RCC 7860 (cell line): ENCODE results near the gene PRAF2.
A peak's percentile ranks its signal among the peaks of the same experiment; 100 is the strongest.

Source experiments
- DNase-seq: peaks from one replicate; pipeline ENCODE4 v3.0.0-alpha.2; 2015; ENCODE audit warnings: low spot score
- FAIRE-seq: peaks from 2 replicates; lab custom pipeline; 2012; peaks lifted over from hg19 to GRCh38; lab: Jason Lieb, UNC

The PRAF2 gene, protein sequence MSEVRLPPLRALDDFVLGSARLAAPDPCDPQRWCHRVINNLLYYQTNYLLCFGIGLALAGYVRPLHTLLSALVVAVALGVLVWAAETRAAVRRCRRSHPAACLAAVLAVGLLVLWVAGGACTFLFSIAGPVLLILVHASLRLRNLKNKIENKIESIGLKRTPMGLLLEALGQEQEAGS

DNA sequence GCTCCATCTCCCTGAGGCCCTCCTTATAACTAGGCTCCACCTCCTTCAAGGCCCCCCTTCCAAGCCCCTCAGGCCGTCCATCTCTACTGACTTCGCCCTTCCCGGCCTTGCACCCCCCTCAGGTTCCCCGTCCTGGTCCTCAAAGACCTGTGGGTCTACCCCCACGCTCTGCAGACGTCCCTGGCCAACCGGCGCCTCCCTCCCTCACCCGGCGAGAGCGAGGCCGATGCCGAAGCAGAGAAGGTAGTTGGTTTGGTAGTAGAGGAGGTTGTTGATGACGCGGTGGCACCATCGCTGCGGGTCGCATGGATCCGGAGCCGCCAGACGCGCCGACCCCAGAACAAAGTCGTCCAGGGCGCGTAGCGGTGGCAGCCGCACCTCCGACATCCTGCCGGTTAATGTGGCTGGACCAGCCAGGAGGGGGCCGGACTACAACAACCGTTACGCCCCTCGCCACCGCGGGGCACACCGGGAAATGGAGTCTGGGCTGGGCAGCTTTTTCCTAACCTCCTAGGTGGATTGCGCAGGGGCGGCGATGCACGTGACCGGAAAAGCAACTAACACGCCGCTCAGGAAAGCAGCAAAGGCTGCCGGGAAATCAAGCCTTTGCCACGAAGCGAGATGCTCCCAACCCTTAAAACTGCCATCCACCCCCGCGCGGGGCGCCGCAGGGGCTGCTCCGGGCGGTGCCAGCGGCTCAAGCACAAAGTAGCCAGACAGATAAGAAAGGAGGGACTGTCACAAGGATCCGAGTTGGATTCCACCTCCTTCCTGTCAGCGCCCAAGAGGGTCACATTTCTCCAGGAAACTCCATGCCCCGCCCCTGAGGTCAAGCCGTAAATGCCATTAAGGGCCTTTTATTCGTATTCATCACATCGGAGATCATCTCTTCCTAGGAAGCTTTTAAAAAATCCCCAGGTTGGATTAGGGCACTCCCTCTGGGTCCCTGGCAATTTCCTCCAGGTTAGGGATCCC lies at the start of gene PRAF2:
Gene PRAF2, minus strand, starts transcription at position 402 of the 975 bp plus-strand sequence. Its CDS starts 15 bp downstream, at position 387.
- DNase-seq (peak; percentile 65), FAIRE-seq (peak; percentile 73)

DNA sequence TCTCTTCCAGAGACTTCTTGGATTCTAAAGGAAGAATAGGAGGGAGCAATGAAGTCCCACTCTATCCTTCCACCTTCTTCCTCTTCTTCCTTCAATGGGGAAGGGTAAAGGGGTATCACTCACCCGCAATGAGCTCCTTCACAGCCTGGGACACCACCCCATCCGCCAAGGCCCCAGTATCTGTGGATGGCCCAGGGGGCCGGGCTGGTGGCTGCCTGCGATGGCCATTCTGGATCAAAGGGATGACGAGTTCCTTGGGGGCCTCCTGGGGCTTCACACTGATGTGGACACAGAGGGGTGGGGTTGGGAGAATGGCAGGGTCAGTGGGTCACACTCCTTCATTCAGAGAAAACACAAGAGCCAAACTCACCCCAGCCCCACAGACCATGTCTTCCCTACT lies 48.7 kb upstream of the PRAF2 start:
- DNase-seq (no peak), FAIRE-seq (no peak)

DNA sequence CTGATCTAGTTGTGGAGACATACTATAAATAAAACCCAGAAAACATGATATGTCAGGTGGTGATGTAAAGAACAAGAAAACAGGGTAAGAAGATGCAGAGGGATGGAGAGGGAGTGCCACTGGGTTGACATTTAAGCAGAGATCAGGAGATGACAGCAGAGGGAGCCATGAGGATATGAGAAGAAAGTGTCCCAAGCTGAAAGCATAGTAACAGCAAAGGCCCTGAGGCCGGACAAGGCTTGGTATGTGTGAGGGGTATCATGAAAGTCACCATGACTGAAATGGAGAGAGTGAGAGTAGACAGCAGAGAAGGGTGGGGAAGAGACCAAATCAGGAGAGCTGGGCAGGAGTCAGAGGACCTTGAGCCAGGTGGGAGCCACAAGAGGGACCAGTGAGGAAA lies 46.3 kb upstream of the PRAF2 start:
- no peak for FAIRE-seq
- no peak for DNase-seq

DNA sequence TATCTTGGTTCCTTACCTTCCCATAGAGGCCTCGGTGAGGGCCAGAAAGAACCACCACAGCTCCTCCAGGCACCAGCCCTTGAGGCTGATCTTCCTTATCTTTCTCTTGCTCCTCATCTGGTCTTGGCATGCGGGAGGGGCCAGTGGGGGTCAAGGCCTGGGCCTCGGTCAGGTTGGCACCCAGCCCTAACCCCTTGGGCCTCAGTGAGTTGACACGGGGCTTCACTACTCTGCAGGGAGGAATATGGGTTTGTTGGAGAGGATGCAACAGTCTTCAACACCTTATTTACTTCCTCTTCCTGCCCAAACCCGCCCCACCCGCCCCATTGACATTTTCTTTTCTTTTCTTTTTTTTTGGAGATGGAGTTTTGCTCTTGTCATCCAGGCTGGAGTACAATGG lies 43.8 kb upstream of the PRAF2 start:
- no peak for FAIRE-seq
- no peak for DNase-seq

DNA sequence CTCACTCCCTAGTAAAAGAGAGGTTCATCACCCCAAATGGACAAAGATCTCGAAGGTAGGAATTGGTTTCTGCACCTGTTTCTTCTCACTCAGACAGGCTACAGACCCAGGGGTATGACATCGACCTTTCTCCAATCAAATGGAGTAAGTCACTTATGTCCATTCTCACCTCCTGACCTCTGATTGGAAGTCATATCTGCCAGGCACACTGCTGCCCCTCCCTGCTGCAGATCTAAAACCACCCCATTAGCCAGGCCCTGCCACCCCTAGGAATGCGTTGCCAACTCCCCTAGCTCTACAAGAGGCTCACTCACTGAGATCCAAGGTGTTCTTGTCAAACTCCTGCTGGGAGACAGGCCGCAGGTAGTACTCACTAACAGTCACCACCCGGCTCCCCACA lies 42.9 kb upstream of the PRAF2 start:
- no peak for FAIRE-seq

DNA sequence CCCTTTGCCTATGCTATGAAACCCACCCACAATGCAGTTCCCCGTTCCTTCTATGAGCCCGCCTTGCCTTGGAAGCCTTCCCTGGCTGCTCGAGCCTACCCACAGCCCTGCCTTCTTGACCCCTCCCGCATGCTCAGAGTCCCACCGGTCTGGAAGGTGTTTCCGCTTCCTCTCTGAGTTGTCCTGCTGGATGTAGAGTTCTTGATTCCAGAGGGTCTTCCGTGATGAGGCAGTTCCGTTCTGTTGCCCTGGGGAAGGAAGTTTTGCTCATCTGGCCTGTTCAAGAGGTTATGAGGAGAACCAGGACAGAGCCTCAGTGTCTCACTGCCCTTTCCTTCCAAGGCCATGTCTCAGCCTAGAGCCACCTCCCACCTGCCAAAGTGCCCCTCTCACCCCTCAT lies 42.3 kb upstream of the PRAF2 start:
- FAIRE-seq (no peak), DNase-seq (no peak)

More for the DNA sequence above, 42.9 kb upstream of the PRAF2 start:
- no peak for DNase-seq

DNA sequence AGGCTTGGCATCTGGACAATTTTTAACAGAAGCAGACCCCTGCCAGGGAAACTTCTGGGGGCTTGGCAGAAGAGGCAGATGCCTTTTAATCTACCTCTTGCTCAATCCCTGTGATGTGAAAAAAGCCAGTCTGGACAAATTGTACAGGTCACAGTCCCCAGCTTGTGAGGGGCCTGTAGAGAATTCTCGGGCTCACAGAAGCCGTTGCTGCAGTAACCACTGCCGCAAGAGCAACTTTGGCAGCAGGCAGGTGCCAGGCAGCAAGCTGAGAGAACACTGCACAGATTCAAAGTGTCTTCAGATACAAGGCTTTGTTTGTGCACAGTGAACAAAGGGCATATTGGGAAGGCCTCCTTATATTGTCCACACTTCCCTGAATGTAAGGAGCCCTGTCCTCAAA lies 38.0 kb upstream of the PRAF2 start:
- DNase-seq: no peak
- FAIRE-seq: no peak

DNA sequence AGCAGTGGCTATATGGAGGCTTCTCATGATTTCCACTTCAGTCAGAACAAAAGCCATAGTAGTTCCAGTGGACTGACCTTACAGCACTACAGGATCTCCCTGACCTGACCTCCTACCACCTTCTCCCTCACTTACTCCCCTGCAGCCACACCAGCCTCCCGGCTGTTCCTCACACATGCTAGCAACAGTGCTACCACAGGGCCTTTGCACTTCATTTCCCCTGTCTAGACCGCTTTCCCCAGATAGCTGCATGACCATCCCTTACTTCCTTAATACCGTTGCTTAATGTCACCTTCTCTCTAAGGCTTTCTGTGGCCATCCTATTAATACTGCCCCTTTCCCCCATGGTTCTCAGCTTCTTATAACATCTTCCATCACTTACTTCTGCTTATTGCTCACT lies 36.6 kb upstream of the PRAF2 start:
- FAIRE-seq: no peak

DNA sequence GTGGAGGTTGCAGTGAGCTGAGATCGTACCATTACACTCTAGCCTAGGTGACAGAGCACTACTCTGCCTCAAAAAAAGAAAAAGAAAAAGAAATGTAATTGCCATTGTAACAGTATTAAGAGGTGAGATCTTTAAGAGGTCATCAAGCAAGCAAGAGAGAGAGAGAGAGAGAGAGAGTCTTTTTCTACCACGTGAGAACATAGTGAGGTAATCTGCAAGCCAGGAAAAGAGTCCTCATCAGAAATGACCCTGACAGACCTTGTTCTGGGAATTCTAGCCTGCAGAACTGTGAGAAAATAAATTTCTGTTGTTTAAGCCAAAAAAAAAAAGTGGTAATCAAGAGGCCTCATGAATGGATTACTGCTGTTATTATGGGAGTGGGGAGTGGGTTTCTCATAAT lies 34.8 kb upstream of the PRAF2 start:
- FAIRE-seq (no peak), DNase-seq (no peak)

More for the DNA sequence above, 36.6 kb upstream of the PRAF2 start:
- DNase-seq: no peak

DNA sequence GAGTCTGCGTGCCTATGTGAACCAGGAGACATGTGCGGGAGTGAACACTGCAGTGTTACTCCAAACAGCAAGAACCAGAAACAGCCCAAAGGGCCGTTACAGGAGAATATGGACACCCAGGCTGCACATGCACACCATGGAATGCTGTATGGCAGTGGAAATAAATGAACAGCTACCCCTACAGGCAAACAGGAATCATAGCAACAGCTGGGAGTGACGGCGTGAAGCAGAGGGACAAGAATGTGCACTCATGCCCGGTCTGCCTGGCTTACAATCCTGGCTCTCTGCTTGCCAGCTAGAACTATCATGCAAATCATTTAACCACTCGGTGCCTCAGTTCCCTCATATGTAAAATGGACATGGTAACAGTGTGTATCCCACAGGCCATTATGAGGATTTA lies 33.1 kb upstream of the PRAF2 start:
- DNase-seq (peak; percentile 13), FAIRE-seq (no peak)

DNA sequence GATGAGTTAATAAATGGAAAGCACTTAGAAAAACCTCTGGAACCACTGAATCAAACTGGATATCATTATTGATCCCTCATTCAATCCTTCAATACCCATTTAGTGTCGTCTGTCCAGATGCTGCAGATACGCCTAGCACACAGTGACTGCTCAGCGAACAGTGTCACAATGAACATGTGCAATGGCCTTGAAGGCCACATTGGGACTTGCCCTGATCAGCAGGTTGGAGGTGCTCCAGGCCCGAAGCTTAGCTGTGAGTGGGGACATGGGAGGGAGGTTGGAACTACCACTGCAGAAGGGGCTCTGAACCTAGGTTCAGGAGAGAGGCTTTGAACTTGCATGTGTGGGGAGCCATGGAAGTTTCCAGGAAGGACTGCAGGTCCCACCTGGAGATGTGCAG lies 32.5 kb upstream of the PRAF2 start:
- DNase-seq (no peak), FAIRE-seq (no peak)

DNA sequence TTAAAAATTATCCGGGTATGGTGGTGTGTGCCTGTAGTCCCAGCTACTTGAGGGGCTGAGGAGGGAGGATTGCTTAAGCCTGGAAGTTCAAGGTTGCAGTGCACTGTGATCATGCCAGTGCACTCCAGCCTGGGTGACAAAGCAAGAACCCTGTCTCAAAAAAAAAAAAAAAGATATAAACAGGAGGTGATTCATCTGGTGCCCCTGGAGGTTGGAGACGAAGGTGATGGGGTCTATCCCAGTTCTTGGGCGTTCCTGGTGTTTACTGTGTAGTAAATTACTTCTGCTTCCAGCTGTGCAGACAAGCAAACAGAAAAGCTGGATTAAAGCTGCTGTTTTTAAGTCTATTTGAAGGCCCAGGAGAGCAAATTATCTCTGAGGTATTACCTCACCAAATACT lies 29.8 kb upstream of the PRAF2 start:
- DNase-seq (no peak), FAIRE-seq (no peak)

DNA sequence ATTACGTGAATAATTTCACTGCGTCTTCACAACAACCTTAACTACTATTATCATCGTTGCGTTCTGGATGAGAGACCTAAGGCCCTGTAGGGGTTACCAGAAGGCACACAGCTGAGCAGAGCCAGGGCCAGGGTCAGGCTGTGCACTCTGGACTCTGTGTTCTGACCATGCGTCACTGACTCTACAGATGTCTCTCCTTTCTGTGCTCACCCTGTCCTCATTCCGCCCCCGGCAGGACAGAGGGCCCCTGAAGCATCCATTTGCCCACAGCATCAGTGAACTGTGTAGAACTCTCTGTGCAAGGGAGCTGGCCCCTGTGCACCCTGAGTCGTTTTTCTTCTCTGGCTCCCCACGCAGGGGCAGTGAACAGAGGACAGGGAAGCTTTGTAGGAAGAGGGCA lies 28.4 kb upstream of the PRAF2 start:
- DNase-seq (no peak), FAIRE-seq (no peak)

DNA sequence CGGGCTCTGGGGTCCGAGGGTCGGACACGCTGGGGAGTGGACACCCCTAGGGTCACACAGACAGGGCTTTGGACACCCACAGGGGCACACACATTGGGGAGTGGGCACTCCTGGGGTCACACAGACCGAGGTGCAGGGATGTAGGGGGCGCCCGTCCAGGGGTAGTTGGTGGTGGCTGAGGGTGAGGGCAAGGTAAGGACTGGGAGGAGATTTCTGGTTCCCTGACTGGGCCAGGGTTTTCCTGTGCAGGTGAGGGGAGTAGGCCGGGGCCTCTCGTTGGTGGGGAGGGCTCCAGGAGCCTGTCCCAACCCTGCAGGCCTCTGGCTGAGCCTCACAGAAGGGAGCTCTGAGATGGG lies 27.8 kb upstream of the PRAF2 start:
- FAIRE-seq: no peak
- DNase-seq: no peak

DNA sequence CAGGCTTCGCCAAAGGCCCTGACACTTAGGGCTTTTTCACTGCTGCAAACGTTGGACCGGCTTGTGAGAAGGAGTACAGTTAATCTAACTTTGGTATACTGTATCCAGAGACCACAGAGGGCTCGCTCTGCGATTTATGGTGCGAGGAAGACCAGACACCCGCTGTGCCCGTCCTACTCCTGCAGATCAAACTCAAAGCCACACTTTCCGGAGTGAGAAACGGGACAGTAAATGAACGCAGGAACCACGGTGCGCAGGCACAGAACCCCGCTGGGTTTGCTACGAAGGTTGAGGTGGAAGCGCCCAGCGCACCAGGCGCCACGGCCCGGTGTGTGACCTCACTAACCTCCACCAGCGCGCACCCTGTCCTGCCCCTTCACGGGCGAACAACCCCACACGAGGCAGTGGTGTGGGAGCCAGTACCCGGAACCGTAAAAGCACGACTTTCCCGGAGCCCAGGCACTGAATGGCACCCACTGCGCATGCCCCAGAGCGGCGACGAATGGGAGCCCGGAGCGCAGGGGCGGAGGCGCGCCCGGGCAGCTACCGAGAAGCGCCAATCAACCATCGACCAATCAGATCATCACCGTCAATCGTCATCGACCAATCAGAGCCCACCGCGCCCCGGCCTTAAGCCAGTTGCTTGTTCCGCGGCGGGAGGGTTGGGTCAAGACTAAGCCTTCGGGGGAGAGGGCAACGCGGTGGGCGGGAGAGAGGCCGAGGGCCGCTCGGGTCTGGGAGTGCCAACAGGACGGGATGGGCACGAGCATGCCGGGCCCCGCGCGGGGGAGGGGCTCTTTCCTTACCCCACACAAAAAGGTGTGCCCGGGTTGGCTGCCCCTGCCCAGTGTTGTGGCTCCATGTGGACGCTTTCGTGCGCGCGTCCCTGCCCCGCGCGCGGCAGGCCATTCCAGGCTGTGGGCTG lies 27.2 kb upstream of the PRAF2 start:
- DNase-seq (peak; percentile 87), FAIRE-seq (peak; percentile 78)

DNA sequence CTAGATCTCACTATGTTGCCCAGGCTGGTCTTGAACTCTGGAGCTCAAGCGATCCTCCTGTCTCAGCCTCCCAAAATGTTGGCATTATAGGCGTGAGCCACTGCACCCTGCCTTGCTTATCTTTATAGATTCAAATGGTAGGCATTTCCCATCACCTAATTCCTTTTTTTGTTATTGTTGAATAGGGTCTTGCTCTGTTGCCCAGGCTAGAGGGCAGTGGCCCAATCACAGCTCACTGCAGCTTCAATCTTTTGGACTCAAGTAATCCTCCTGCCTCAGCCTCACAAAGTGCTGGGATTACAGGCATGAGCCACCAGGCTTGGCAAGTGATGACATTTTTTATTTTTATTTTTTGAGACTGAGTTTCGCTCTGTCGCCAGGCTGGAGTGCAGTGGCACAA lies 22.6 kb upstream of the PRAF2 start:
- FAIRE-seq: no peak
- DNase-seq: no peak

DNA sequence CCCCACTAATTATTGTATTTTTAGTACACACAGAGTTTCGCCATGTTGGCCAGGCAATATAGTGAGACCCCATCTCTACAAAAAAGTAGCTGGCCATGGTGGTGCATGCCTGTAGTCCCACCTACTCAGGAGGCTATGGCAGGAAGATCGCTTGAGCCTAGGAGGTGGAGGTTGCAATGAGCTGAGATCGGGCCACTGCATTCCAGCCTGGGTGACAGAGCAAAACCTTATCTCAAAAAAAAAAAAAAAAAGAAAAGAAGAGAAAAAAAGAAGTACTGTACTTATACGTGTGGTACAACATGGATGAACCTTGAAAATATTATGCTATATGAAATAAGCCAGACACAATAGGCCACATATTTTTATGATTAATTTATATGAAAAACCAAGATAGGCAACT lies 15.8 kb upstream of the PRAF2 start:
- FAIRE-seq (no peak), DNase-seq (no peak)

DNA sequence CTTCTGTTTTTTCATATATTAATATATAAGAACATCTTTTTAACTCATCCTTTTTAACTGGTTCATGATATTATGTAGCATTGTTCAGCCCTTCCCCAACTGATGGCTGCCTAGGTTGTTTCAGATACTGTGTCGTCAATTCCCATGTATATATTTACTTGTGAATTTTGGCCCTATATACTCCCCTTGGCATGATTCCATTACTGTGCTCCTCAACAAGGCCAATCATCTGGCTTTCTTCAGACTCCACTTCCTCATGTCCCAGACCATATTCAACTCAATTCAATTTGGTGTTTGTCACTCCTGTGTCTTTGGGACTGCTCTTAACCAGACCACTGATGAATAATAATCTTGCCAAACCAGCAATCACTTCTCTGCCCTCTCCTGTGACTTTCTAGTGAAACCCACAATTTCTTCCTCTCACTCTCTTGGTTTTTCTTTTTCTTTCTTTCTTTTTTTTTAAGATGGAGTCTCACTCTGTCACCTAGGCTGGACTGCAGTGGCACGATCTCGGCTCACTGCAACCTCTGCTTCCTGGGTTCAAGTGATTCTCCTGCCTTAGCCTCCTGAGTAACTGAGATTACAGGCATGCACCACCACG lies 8.6 kb upstream of the PRAF2 start:
- FAIRE-seq (no peak), DNase-seq (no peak)

DNA sequence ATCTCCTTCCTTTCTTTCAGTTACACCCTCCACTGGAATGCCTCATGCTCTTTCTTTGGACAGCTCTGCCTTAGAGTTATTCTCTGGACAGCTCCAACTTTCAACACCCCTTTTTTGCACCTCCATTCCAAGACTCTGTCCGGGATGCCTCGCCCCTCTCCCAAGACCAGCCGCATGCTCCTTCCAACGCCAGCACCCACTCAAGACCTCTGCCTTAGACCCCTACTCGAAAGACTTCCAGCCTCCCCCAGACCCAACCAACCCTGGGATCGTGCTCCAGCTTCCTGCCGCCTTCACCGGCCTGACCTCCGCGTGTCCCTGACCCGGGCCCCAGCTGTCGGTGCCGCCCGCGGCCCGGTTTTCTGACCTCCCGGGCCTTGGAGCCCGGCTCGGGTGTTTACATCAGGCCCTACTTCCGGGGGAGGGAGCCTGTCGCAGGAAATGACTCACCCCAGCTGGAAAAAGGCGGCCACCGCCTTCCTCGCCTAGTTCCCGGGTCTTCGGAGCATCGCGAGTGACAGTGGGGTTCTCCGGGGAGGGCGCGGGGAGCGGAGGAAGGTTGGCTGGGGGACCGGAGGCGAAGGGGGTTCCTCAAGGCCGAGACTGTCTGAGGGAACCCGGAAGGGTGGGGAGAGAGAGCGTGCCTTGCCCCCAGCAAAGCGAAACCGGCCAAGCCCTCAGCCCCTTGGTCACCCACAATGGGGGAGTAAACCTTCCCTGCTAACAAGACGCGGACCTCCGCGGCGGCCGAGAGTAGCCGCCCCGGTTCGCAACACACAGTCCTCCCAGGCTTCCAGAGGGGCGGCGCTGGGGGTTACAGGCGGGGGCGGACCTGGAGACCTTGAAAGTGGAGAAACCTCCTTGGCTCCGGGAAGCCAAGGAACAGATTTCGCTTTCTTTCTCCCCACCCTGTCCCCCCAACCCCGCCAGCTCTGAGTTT lies 6.0 kb upstream of the PRAF2 start, which contains the start of gene WDR45:
Gene WDR45, minus strand, starts transcription at position 399 of the 940 bp plus-strand sequence. CDS start 1,792 bp downstream, outside the sequence.
- DNase-seq (peak; percentile 52), FAIRE-seq (no peak)

DNA sequence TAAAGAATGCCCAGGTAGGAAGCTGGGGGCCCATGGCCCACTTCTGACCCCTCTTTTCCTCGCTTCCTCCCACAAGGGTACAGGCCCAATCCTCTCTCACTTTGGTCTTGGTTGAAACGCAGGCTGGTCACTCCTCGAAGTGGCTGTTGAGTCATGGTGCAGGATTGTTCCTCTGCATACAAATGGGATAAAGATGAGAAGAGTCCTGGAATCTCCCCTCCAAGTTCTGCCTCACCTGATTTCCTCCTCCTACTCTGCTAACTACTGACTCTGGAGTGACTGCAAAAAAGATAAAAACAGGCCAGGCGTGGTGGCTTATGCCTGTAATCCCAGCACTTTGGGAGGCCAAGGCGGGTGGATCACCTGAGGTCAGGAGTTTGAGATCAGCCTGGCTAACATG lies 4.1 kb upstream of the PRAF2 start:
- DNase-seq: no peak
- no peak for FAIRE-seq
